Umbilical cord (tissue), 2 donors: Measurements from ENCODE around the gene VKORC1L1. TPM values are rescaled to one million over a fixed set of nuclear protein-coding genes. Genes with fewer than 3 reads are reported as not detected.
"Not testable (repeated sequence)": the region's sequence is repeated elsewhere in the genome, so short reads cannot be mapped to it uniquely, and the experiment has no call there.

ENCODE experiments used
- DNase-seq: peaks from one replicate; pipeline ENCODE4 v3.0.0-alpha.2; 2015; ENCODE audit warnings: low spot score
- total RNA-seq: library from RNA; depleted of rRNA; stranded (reverse); fragments of >200 nt; gene quantifications from one replicate; pipeline ENCODE4 v1.2.3, GENCODE V29; 2014; ENCODE audit warnings: low replicate concordance; ENCODE audit not compliant: insufficient read depth

Gene VKORC1L1
- total RNA-seq, 1 donor from 2014 or later = 24.6 TPM

- no peak for DNase-seq
These were observed 103.9 kb downstream of the VKORC1L1 start for GRCh38 chr7:65976659-65977196.

- no peak for DNase-seq
These were observed 106.2 kb downstream of the VKORC1L1 start for GRCh38 chr7:65978891-65979582.

GRCh38 chr7:65979583-65980477 lies 107.0 kb downstream of the VKORC1L1 start:
- no peak for DNase-seq

GRCh38 chr7:65980478-65981250 lies 107.8 kb downstream of the VKORC1L1 start:
- DNase-seq = peak; percentile 11

DNA sequence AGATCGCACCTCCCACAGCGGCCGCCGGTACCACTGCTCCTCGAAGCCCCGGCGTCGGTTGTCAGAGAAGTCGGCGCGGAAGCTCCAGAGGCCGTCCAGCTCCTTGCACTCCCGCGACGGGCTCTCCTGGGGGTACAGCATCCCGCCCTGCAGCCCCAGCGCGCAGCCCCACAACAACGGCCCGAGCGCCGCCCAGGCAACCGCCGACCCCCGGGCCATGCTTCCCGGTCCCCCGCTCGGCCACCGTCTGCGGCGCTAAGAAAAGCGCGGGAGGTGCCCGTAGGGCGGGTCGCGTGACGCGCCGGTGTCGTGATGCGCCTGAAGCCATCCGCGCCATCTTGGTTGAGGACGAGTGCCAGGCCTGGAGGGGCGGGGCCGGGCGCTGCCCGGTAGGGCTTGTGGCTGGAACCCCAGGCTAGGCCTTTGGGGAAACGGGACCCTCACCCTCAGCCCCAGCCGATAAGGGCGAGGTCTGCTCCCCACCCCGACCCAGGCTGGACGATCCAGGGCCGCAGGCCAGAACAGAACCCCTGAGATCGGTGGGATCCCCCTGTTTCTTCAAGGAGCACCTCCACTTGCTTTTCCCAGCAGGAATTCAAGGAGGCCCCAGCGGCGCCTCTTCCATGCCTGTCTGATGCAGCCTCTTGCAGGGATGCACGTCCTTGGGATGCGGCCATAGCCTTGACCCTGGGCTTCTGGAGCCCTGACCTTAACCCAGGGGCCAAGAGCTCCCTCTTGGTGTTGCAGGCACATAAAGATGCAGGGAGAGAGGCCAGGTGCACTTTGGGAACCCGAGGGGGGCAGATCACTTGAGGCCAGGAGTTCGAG lies 109.3 kb downstream of the VKORC1L1 start, which contains the start of gene GUSB:
TSS of gene GUSB (minus strand) at position 249 of the 828 bp plus-strand sequence. CDS start at position 219, 30 bp downstream.
- peak; percentile 93 for DNase-seq

- DNase-seq = no peak
These were observed 111.2 kb downstream of the VKORC1L1 start for GRCh38 chr7:65983965-65984658.

GRCh38 chr7:65988084-65988483 lies 115.2 kb downstream of the VKORC1L1 start:
- no peak for DNase-seq

DNA sequence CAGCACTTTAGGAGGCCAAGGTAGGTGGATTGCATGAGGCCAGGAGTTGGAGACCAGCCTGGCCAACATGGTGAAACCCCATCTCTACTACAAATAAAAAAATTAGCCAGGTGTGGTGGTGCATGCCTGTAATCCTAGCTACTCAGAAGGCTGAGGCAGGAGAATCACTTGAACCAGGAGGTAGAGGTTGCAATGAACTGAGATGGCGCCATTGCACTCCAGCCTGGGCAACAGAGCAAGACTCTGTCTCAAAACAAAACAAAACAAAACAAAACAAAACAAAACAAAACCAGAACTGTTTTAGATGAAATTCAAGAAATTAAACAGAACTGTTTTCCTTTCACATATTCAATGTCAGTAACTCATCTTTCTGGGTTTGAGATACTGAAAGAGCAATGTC lies 115.6 kb downstream of the VKORC1L1 start:
- not testable (repeated sequence) for DNase-seq

DNA sequence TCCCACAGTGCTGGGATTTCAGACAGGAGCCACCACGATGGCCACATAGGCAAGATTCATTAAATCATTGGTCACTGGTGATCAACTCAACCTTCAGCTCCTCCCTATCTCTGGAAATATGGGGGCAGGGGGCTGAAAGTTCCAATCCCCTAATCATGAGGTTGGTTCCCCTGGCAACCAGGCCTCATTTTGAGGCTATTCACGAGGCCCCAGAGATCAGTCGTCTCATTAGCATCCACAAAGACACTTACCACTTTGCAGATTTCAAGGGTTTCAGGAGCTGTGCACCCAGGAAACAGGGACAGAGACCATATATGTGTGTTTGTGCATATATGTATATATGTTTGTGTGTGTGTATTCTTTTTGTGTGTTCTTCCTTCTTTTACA lies 116.8 kb downstream of the VKORC1L1 start:
- no peak for DNase-seq

GRCh38 chr7:65991829-65992228 lies 119.0 kb downstream of the VKORC1L1 start:
- not testable (repeated sequence) for DNase-seq

GRCh38 chr7:65992526-65992925 lies 119.7 kb downstream of the VKORC1L1 start:
- DNase-seq = no peak

DNA sequence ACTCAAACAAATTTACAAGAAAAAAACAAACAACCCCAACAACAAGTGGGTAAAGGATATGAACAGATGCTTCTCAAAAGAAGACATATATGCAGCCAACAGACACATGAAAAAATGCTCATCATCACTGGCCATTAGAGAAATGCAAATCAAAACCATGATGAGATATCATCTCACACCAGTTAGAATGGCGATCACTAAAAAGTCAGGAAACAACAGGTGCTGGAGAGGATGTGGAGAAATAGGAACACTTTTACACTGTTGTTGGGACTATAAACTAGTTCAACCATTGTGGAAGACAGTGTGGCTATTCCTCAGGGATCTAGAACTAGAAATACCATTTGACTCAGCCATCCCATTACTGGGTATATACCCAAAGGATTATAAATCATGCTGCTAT lies 122.1 kb downstream of the VKORC1L1 start:
- not testable (repeated sequence) for DNase-seq

GRCh38 chr7:66000823-66001417 lies 128.0 kb downstream of the VKORC1L1 start:
- not testable (repeated sequence) for DNase-seq

DNA sequence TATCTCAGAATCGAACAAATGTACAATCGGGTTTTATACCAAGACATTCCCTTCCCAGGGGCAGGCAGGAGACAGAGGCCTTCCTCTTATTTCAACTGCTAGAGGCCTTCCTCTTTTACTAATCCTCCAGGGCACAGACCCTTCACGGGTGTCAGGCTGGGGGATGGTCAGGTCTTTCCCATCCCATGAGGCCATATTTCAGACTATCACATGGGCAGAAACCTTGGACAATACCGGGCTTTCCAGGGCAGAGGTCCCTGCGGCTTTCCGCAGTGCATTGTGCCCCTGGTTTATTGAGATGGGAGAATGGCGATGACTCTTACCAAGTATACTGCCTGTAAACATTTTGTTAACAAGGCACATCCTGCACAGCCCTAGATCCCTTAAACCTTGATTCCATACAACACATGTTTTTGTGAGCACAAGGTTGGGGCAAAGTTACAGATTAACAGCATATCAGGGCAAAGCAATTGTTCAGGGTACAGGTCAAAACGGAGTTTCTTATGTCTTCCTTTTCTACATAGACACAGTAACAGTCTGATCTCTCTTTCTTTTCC lies 132.3 kb downstream of the VKORC1L1 start:
- not testable (repeated sequence) for DNase-seq

DNA sequence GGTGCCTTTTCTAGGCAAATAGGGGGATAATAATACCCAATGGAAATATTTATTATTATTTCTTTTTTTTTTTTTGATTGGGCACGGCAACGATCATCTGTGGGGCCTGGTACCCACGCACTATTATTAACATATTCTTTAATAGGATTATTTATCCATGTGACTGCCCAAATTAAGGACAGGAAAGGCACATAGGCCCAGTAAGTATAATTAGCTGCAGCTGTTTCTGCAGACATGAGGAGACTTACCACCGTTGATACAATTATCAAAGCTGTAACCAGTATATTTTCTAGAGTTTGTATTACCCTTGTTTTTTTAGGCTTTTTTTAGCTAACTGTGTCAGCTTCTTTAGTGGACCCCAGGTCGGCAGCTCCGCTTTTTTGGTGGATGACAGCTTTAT lies 134.4 kb downstream of the VKORC1L1 start:
- DNase-seq = no peak
